GM19452 (cell line): ENCODE results near the gene TNKS1BP1.

ENCODE experiments used
- ATAC-seq: cut with Tn5 transposase; IDR thresholded peaks from one replicate; pipeline ENCODE4 v1.9.1; 2021; ENCODE audit not compliant: unreplicated experiment

TNKS1BP1 gene

GRCh38 chr11:57260937-57261783 is 63.6 kb downstream of the TNKS1BP1 start:
- no peak for ATAC-seq

- no peak for ATAC-seq
Observed at GRCh38 chr11:57256119-57256518, 68.6 kb downstream of the TNKS1BP1 start.

GRCh38 chr11:57255618-57256017 is 69.1 kb downstream of the TNKS1BP1 start:
- ATAC-seq, result no peak

- ATAC-seq, result no peak
Observed at GRCh38 chr11:57254631-57255030, 70.1 kb downstream of the TNKS1BP1 start.

GRCh38 chr11:57251491-57252104 is 73.2 kb downstream of the TNKS1BP1 start:
- ATAC-seq, result no peak

GRCh38 chr11:57251037-57251436 is 73.7 kb downstream of the TNKS1BP1 start:
- ATAC-seq, result no peak
